K562 (cell line): ENCODE data around the gene TEX14. TPM values are rescaled to one million over a fixed set of nuclear protein-coding genes. Genes with fewer than 3 reads are reported as not detected.

Experiments
- CHD7 ChIP-seq: fragments of 200-600 bp; sonication (generic); IDR thresholded peaks from one replicate; pipeline ENCODE4 v1.6.1; 2012; ENCODE audit warnings: mild to moderate bottlenecking, low read depth, low read length, inconsistent platforms
- FUS ChIP-seq: fragments of 200-400 bp; formaldehyde crosslinking; optimal IDR thresholded peaks from 2 replicates; pipeline ENCODE3; 2017; ENCODE audit warnings: low read depth, low read length
- GABPA ChIP-seq: fragments of 200-800 bp; sonication (Bioruptor generic); conservative IDR thresholded peaks from 2 replicates; pipeline ENCODE4 v1.6.1; 2016; ENCODE audit warnings: low read depth, missing genetic modification characterization, missing compliant biosample characterization
- GABPB2 ChIP-seq: fragments of 250-450 bp; sonication (Bioruptor Pico); conservative IDR thresholded peaks from 2 replicates; pipeline ENCODE4 v1.5.1; 2021; ENCODE audit warnings: mild to moderate bottlenecking
- HMGXB4 ChIP-seq: sonication (generic); formaldehyde crosslinking; IDR thresholded peaks from 2 replicates; pipeline ENCODE4 v1.8.1; 2023; ENCODE audit warnings: mild to moderate bottlenecking, missing genetic modification reagents
- HOMEZ ChIP-seq: fragments of 250-450 bp; sonication (Bioruptor Pico); IDR thresholded peaks from 2 replicates; pipeline ENCODE4 v1.4.0; 2020; ENCODE audit warnings: mild to moderate bottlenecking, moderate library complexity
- MTF1 ChIP-seq: fragments of 250-450 bp; sonication (Bioruptor Pico); IDR thresholded peaks from 2 replicates; pipeline ENCODE4 v1.9.0; 2021; ENCODE audit warnings: moderate library complexity, mild to moderate bottlenecking, inconsistent platforms, borderline replicate concordance
- NELFE ChIP-seq: IDR thresholded peaks from 2 replicates; pipeline ENCODE4 v1.6.1; 2011; ENCODE audit warnings: mild to moderate bottlenecking; ENCODE audit not compliant: insufficient read depth, insufficient read length
- YY1 ChIP-seq, 3 experiments: IDR thresholded peaks; 2 replicates each; pipeline ENCODE4 v1.6.1; 2011; ENCODE audit warnings: low read length in 2 of 3, mild to moderate bottlenecking in 2 of 3, moderate library complexity in 2 of 3, borderline replicate concordance in 1 of 3, control low read depth in 1 of 3, low read depth in 1 of 3; ENCODE audit not compliant: insufficient read depth in 3 of 3, insufficient replicate concordance in 2 of 3, control insufficient read depth in 1 of 3, insufficient read length in 1 of 3; ENCODE audit errors: extremely low read depth in 1 of 3
- polyA plus RNA-seq, 8 experiments: library from polyadenylated mRNA; depleted of rRNA in 4 of 8; stranded (reverse) in 5 of 8; unstranded in 3 of 8; fragments of >200 nt; fragmentation: Nextera tagmentation in 2 of 8; fragmentation: Illumina TruSeq in 1 of 8; extraction: Ambion mirVana in 2 of 8; extraction: Trizol in 1 of 8; gene quantifications; 2 replicates each; pipeline versions ENCODE4 v1.2.1 to v1.2.3, GENCODE V29; 2011 to 2014; ENCODE audit warnings: inconsistent platforms in 1 of 8, missing spikeins in 1 of 8
- total RNA-seq, 7 experiments: library from RNA; depleted of rRNA in 6 of 7; stranded (reverse); fragments of >200 nt in 6 of 7; fragmentation: Illumina TruSeq in 2 of 7; extraction: Trizol in 2 of 7; gene quantifications; 2 replicates each; pipeline versions ENCODE4 v1.2.1 to v1.2.3, GENCODE V29; 2011 to 2021; ENCODE audit warnings: low replicate concordance in 1 of 7

The TEX14 gene
- total and polyA plus RNA-seq, 9 of the 15 experiments (the other 6 are each of a cell fraction or from before 2014, with no cell fraction given), result 0.05 to 0.12 (median 0.09) TPM; not detected in 1

- no peak for TF ChIP-seq YY1 (IDR thresholded peaks at IDR 0.05; ENCODE audit: borderline replicate concordance in 1 of 3, control insufficient read depth in 1 of 3, extremely low read depth in 1 of 3, insufficient read depth in 3 of 3, insufficient read length in 1 of 3, insufficient replicate concordance in 2 of 3, low read depth in 1 of 3, low read length in 2 of 3)
- TF ChIP-seq NELFE, result no peak
- no peak for TF ChIP-seq HMGXB4 (CRISPR knock-in tag)
- TF ChIP-seq GABPB2 (CRISPR knock-in tag), result no peak
- no peak for TF ChIP-seq FUS
- no peak for TF ChIP-seq HOMEZ (CRISPR knock-in tag)
- no peak for TF ChIP-seq CHD7
- no peak for TF ChIP-seq MTF1 (CRISPR knock-in tag)
- no peak for TF ChIP-seq GABPA (tag)
Observed at GRCh38 chr17:58665946-58666857, 25.6 kb downstream of the TEX14 start (continued).
